GM12891 (cell line): ENCODE results near the gene CCDC121.

ENCODE experiments used
- PAX5 ChIP-seq: IDR thresholded peaks from 2 replicates; pipeline ENCODE4 v1.6.1; 2011; ENCODE audit warnings: low read length, moderate library complexity, mild to moderate bottlenecking; ENCODE audit not compliant: insufficient read depth, severe bottlenecking
- POLR2A ChIP-seq: IDR thresholded peaks from 2 replicates; pipeline ENCODE4 v1.6.1; 2011; ENCODE audit warnings: low read depth, low read length, control low read depth
- POLR2AphosphoS5 ChIP-seq: IDR thresholded peaks from 2 replicates; pipeline ENCODE4 v1.6.1; 2011; ENCODE audit warnings: low read depth, low read length, control low read depth
- TAF1 ChIP-seq: IDR thresholded peaks from 2 replicates; pipeline ENCODE4 v1.6.1; 2011; ENCODE audit warnings: low read depth, low read length, control low read depth

DNA sequence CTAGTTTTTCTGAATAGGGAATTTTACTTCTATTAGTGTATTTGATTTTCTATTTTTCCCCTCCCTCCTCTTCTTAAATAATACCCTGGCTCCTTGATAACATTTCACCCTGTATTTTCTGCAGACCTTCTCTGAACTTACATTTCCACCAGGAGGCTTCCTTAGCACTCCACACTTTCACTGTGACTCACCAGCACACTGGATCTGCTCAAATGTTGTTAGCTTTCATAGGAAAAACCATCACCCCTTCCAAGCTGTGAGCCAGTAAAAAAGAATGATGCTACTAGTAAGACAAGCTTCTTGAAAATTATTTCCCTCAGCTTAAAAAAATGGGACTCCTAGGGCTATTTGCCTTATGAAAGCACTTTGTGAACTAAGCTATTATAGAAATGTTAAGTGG lies 18.5 kb upstream of the CCDC121 start:
- no peak for TF ChIP-seq POLR2A
- TF ChIP-seq TAF1, result no peak
- no peak for TF ChIP-seq POLR2AphosphoS5
- TF ChIP-seq PAX5, result no peak
